ENCODE data around the gene DPH3. TPM values are rescaled to one million over a fixed set of nuclear protein-coding genes. Genes with fewer than 3 reads are reported as not detected.

DPH3 gene
- total and polyA plus RNA-seq, 2 of the 8 experiments (the other 6 are each of a cell fraction or from before 2014, with no cell fraction given) = 9.8 to 40.1 TPM

DNA sequence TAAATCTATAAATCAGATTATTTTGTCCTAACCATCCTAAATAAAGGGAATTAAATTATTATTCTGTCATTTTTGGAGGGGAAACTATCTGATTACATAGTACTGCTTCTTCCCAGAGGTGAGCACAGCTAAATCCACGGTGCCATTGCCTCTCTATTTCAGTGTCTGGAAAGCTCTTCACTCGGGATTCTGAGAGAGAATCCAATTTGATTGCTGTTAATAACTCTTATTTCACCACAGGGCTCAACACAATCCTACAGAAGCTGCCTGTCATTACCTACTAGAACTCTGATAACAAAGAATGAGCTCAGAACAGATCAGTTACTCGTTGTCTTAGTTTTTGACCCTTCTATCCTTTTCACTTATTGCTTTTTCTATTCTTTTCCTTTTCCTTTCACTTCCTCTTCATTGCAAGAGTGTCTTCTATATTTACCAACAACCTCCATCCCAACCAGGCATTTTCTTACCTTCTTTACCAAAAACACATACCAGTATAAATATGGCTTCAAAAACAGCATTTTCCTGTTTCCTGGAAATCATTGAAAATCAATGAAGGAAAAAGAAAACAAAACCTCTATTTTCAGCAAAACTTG, 30.7 kb upstream of the DPH3 start:
- H2BK20ac ChIP-seq (ENCODE audit: low read length) = no peak overlapping the region
- H4K20me1 ChIP-seq (replicated peaks in 1 of 2; ENCODE audit: control insufficient read depth in 1 of 2, insufficient read depth in 2 of 2, low read length in 2 of 2) = no peaks in the 10 kb centered on the region
- H4K91ac ChIP-seq (replicated peaks; ENCODE audit: insufficient read length, low read length) = no peak overlapping the region
- H3K18ac ChIP-seq (ENCODE audit: extremely low read depth, low read length) = no peak overlapping the region
- H3K27me3 ChIP-seq (replicated peaks in 1 of 4; ENCODE audit: control insufficient read depth in 3 of 4, extremely low read depth in 1 of 4, insufficient read depth in 3 of 4, low read length in 3 of 4) = no peaks in the 10 kb centered on the region
- H3K79me1 ChIP-seq (ENCODE audit: low read depth, low read length) = no peaks in the 10 kb centered on the region
- no peak for FAIRE-seq
- H3K9ac ChIP-seq (replicated peaks in 1 of 4; ENCODE audit: extremely low read depth in 1 of 4, low read depth in 3 of 4, low read length in 3 of 4) = no peak overlapping the region
- no peak overlapping the region for H3K4me3 ChIP-seq (ENCODE audit: extremely low read depth in 1 of 4, insufficient read depth in 2 of 4, low read depth in 3 of 4, low read length in 4 of 4)
- H3K36me3 ChIP-seq (ENCODE audit: control insufficient read depth in 2 of 4, insufficient read depth in 4 of 4, low read length in 3 of 4) = peaks cover 0 to 27% (median 12%) of the 10 kb centered on the region in 4 experiments; a peak in 5 of 8 replicates
- H2BK120ac ChIP-seq (replicated peaks; ENCODE audit: low read depth, low read length) = no peak overlapping the region
- H3K4me1 ChIP-seq (replicated peaks in 1 of 4; ENCODE audit: control insufficient read depth in 3 of 4, insufficient read depth in 4 of 4, low read length in 3 of 4) = peaks cover 0 to 2% (median 0%) of the 10 kb centered on the region in 4 experiments; a peak in 1 of 7 replicates
- POLR2A ChIA-PET (ENCODE audit: partially characterized antibody) = interaction anchor here (1.3 to 1.5 kb wide), 2 partner anchors 9 to 30 kb away, joined by 3 read pairs; partner anchors contain the start of genes DPH3 and OXNAD1
- no peak overlapping the region for H2BK15ac ChIP-seq (ENCODE audit: low read length)
- 95% methylated on average over 3 of the region's 3 CpGs; no CpG with 5 or more reads in 1 of the 2 experiments for WGBS, 2 experiments (ENCODE audit: extremely low coverage in 1 of 2, insufficient coverage in 1 of 2, insufficient read length in 1 of 2, insufficient replicate concordance in 2 of 2, low coverage in 1 of 2, low lambda C conversion rate in 2 of 2, missing lambda C conversion rate in 1 of 2)
- no peak overlapping the region for H3K27ac ChIP-seq (ENCODE audit: low read depth, low read length)
- no peak overlapping the region for H3K4me2 ChIP-seq (ENCODE audit: insufficient read depth in 1 of 2, low read depth in 2 of 2, low read length in 2 of 2)
- no peak overlapping the region for H3K56ac ChIP-seq (replicated peaks; ENCODE audit: insufficient read length, low read depth, low read length)
- H2BK12ac ChIP-seq (ENCODE audit: low read depth, low read length) = no peak overlapping the region
- H3K23ac ChIP-seq (ENCODE audit: insufficient read length) = no peak overlapping the region
- H2AFZ ChIP-seq (ENCODE audit: low read length) = no peak overlapping the region
- no peak for DNase-seq (ENCODE audit: low read depth in 1 of 2, low spot score in 2 of 2)
- H3K9me3 ChIP-seq (ENCODE audit: insufficient read depth in 2 of 2, low read depth in 1 of 2, low read length in 1 of 2) = peaks cover 0 to 4% of the 10 kb centered on the region in 2 experiments; a peak in 1 of 4 replicates
- no peak overlapping the region for H4K8ac ChIP-seq (ENCODE audit: extremely low read depth, insufficient read depth, low read length)
- no peaks in the 10 kb centered on the region for H3K23me2 ChIP-seq (ENCODE audit: low read depth, low read length)
- H4K5ac ChIP-seq (ENCODE audit: insufficient read length, low read depth, low read length) = no peak overlapping the region
- CTCF ChIA-PET (ENCODE audit: partially characterized antibody) = interaction anchor here (1.1 to 9.2 kb wide), 6 partner anchors 9 to 259 kb away, joined by 4 to 106 read pairs (median 4); no protein-coding TSS in a partner anchor
- H3K4ac ChIP-seq (replicated peaks; ENCODE audit: insufficient read length, low read depth, low read length) = no peak overlapping the region
- no peak overlapping the region for H2AK5ac ChIP-seq (ENCODE audit: low read depth, low read length)
- peaks cover 0 to 22% of the 10 kb centered on the region in 2 experiments; a peak in 2 of 4 replicates for H3K79me2 ChIP-seq (ENCODE audit: control insufficient read depth in 1 of 2, insufficient read depth in 2 of 2, low read length in 2 of 2)
- no peak overlapping the region for H3K14ac ChIP-seq (ENCODE audit: insufficient read length)
- H2BK5ac ChIP-seq (ENCODE audit: low read depth, low read length) = no peak overlapping the region
- no peak for TF ChIP-seq EP300 (IDR thresholded peaks at IDR 0.05; ENCODE audit: borderline replicate concordance in 1 of 2, low read depth in 2 of 2, low read length in 2 of 2)
- TF ChIP-seq GABPA (IDR thresholded peaks at IDR 0.05; ENCODE audit: borderline replicate concordance, insufficient read depth, low read length) = no peak
- TF ChIP-seq BCL11A (IDR thresholded peaks at IDR 0.05; ENCODE audit: low read depth in 2 of 2, low read length in 2 of 2) = no peak
- no peak for TF ChIP-seq ATF2 (IDR thresholded peaks at IDR 0.05; ENCODE audit: low read length)
- TF ChIP-seq BACH1 (IDR thresholded peaks at IDR 0.05; ENCODE audit: low read length) = no peak
- TF ChIP-seq SIRT6 (IDR thresholded peaks at IDR 0.05; ENCODE audit: low read length) = no peak
- TF ChIP-seq RNF2 (IDR thresholded peaks at IDR 0.05; ENCODE audit: borderline replicate concordance, low read depth, low read length, missing control alignments, poor library complexity, severe bottlenecking) = no peak
- TF ChIP-seq TEAD4 (IDR thresholded peaks at IDR 0.05; ENCODE audit: low read depth, low read length) = no peak
- TF ChIP-seq SIX5 (IDR thresholded peaks at IDR 0.05; ENCODE audit: low read depth, low read length) = no peak
- TF ChIP-seq CHD1 (IDR thresholded peaks at IDR 0.05; ENCODE audit: low read depth, low read length) = no peak
